HFFc6 (cell line): Measurements from ENCODE around the gene ZGRF1. TPM values are rescaled to one million over a fixed set of nuclear protein-coding genes. Genes with fewer than 3 reads are reported as not detected.
A peak's percentile ranks its signal among the peaks of the same experiment; 100 is the strongest.

Source experiments
- DNase-seq: peaks from one replicate; pipeline ENCODE4 v3.0.0-alpha.2; 2018
- H3K27ac Mint-ChIP-seq: 2 replicates; pipeline ENCODE4 v1.8.0; 2020; ENCODE audit warnings: mild to moderate bottlenecking, mixed read lengths
- H3K27me3 Mint-ChIP-seq: 2 replicates; pipeline ENCODE4 v1.8.0; 2021; ENCODE audit warnings: mild to moderate bottlenecking, moderate library complexity, mixed read lengths; ENCODE audit not compliant: insufficient read depth
- H3K36me3 Mint-ChIP-seq: 2 replicates; pipeline ENCODE4 v1.8.0; 2021; ENCODE audit warnings: low read depth, mixed read lengths
- H3K4me1 Mint-ChIP-seq: 2 replicates; pipeline ENCODE4 v1.8.0; 2020; ENCODE audit warnings: low read depth, mixed read lengths
- H3K4me3 Mint-ChIP-seq: 2 replicates; pipeline ENCODE4 v1.8.0; 2020; ENCODE audit warnings: mild to moderate bottlenecking, moderate library complexity, mixed read lengths
- H3K9me3 Mint-ChIP-seq: 2 replicates; pipeline ENCODE4 v1.8.0; 2020; ENCODE audit warnings: mild to moderate bottlenecking, mixed read lengths
- CTCF ChIP-seq: fragments of 200-600 bp; sonication (generic); IDR thresholded peaks from 2 replicates; pipeline ENCODE4 v1.5.0; 2021; ENCODE audit warnings: antibody characterized with exemption, mild to moderate bottlenecking
- total RNA-seq, 6 experiments: library from RNA; stranded (reverse); fragmentation: NEBNext Ultra II Directional; extraction: Animal tissue kit (Norgen Biotek cat#: 25700); gene quantifications; 2 replicates in 1 of 6; 3 replicates in 5 of 6; pipeline ENCODE4 v1.2.3, GENCODE V29; 2021

ZGRF1 gene
- total RNA-seq, 6 experiments from 2014 or later: 3.7 to 7.3 (median 6.6) TPM

GRCh38 chr4:112594993-112595392, 41.7 kb downstream of the ZGRF1 start:
- TF ChIP-seq CTCF: no peak
- H3K4me1 Mint-ChIP-seq: no peaks in the 10 kb centered on the region
- H3K9me3 Mint-ChIP-seq: no peaks in the 10 kb centered on the region
- H3K4me3 Mint-ChIP-seq: no peak overlapping the region
- no peak overlapping the region for H3K27ac Mint-ChIP-seq
- H3K36me3 Mint-ChIP-seq: no peaks in the 10 kb centered on the region
- DNase-seq: no peak
- H3K27me3 Mint-ChIP-seq: no peaks in the 10 kb centered on the region; the same call in none of the 2 replicates

GRCh38 chr4:112593438-112594133, 43.1 kb downstream of the ZGRF1 start:
- no peak overlapping the region for H3K4me3 Mint-ChIP-seq
- H3K9me3 Mint-ChIP-seq: no peaks in the 10 kb centered on the region
- no peaks in the 10 kb centered on the region; the same call in none of the 2 replicates for H3K27me3 Mint-ChIP-seq
- H3K36me3 Mint-ChIP-seq: no peaks in the 10 kb centered on the region; the same call in 1 of the 2 replicates
- TF ChIP-seq CTCF: no peak
- H3K27ac Mint-ChIP-seq: no peak overlapping the region
- no peak for DNase-seq
- H3K4me1 Mint-ChIP-seq: peaks cover 10% of the 10 kb centered on the region

- DNase-seq: no peak
- Mint-ChIP-seq H3K27ac (no peak overlapping the region), H3K4me3 (no peak overlapping the region), H3K27me3 (no peaks in the 10 kb centered on the region; the same call in none of the 2 replicates), H3K4me1 (peaks cover 10% of the 10 kb centered on the region), H3K36me3 (no peaks in the 10 kb centered on the region; the same call in 1 of the 2 replicates), H3K9me3 (no peaks in the 10 kb centered on the region)
- no peak for TF ChIP-seq CTCF
Observed at GRCh38 chr4:112592717-112593116, 44.0 kb downstream of the ZGRF1 start.

- Mint-ChIP-seq H3K27me3 (no peaks in the 10 kb centered on the region; the same call in none of the 2 replicates), H3K9me3 (no peaks in the 10 kb centered on the region)
Observed at GRCh38 chr4:112591593-112591992, 45.1 kb downstream of the ZGRF1 start.

GRCh38 chr4:112589206-112589605, 47.5 kb downstream of the ZGRF1 start:
- peaks cover 10% of the 10 kb centered on the region for H3K4me1 Mint-ChIP-seq
- no peak overlapping the region for H3K27ac Mint-ChIP-seq
- no peaks in the 10 kb centered on the region; the same call in none of the 2 replicates for H3K27me3 Mint-ChIP-seq
- peak; percentile 1 for DNase-seq
- no peaks in the 10 kb centered on the region for H3K9me3 Mint-ChIP-seq
- no peaks in the 10 kb centered on the region; the same call in 1 of the 2 replicates for H3K36me3 Mint-ChIP-seq
- H3K4me3 Mint-ChIP-seq: no peak overlapping the region
- TF ChIP-seq CTCF: no peak

More at GRCh38 chr4:112591593-112591992, 45.1 kb downstream of the ZGRF1 start:
- TF ChIP-seq CTCF: no peak
- Mint-ChIP-seq H3K4me3 (no peak overlapping the region), H3K27ac (no peak overlapping the region), H3K36me3 (no peaks in the 10 kb centered on the region; the same call in 1 of the 2 replicates), H3K4me1 (peaks cover 10% of the 10 kb centered on the region)
- DNase-seq: no peak
